GM12864 (cell line): ENCODE results near the gene MEIOSIN.
"Not testable (repeated sequence)": the region's sequence is repeated elsewhere in the genome, so short reads cannot be mapped to it uniquely, and the experiment has no call there.

Experiments used
- DNase-seq: peaks from one replicate; pipeline ENCODE4 v3.0.0-alpha.2; 2011; ENCODE audit warnings: low read depth
- H3K4me3 ChIP-seq: 2 replicates; pipeline ENCODE4 v1.5.1; 2011; ENCODE audit warnings: mild to moderate bottlenecking, low read depth, low read length, control low read depth
- CTCF ChIP-seq: IDR thresholded peaks from 2 replicates; pipeline ENCODE4 v1.5.1; 2011; ENCODE audit warnings: low read depth, mild to moderate bottlenecking, moderate library complexity, low read length, control low read depth, inconsistent platforms; ENCODE audit errors: missing control alignments

Gene MEIOSIN

GRCh38 chr19:45793876-45794275, 60.6 kb downstream of the MEIOSIN start:
- no peak for DNase-seq
- no peak for TF ChIP-seq CTCF
- no peak overlapping the region for H3K4me3 ChIP-seq

- no peak for DNase-seq
- no peak for TF ChIP-seq CTCF
- no peak overlapping the region for H3K4me3 ChIP-seq
These were observed 61.4 kb downstream of the MEIOSIN start for GRCh38 chr19:45794627-45795026.

GRCh38 chr19:45798995-45799517, 65.8 kb downstream of the MEIOSIN start:
- peak; percentile 79 for TF ChIP-seq CTCF
- H3K4me3 ChIP-seq = no peak overlapping the region
- DNase-seq = no peak

GRCh38 chr19:45799541-45799940, 66.3 kb downstream of the MEIOSIN start:
- H3K4me3 ChIP-seq, DNase-seq: not testable (repeated sequence)

GRCh38 chr19:45800070-45800553, 66.9 kb downstream of the MEIOSIN start:
- TF ChIP-seq CTCF = no peak
- no peak overlapping the region for H3K4me3 ChIP-seq
- DNase-seq = no peak

- DNase-seq = no peak
- no peak for TF ChIP-seq CTCF
- no peak overlapping the region for H3K4me3 ChIP-seq
These were observed 68.5 kb downstream of the MEIOSIN start for GRCh38 chr19:45801603-45802175.

- TF ChIP-seq CTCF = no peak
- DNase-seq = no peak
- no peak overlapping the region for H3K4me3 ChIP-seq
These were observed 71.1 kb downstream of the MEIOSIN start for GRCh38 chr19:45804140-45804958.
